BE2C (cell line): ENCODE results near the gene TCF19.

ENCODE experiments used
- DNase-seq: peaks from one replicate; pipeline ENCODE4 v3.0.0-alpha.2; 2020
- H3K27me3 ChIP-seq: fragments of 250-450 bp; sonication (Bioruptor Pico); 2 replicates; pipeline ENCODE4 v1.5.1; 2020; ENCODE audit warnings: mild to moderate bottlenecking
- H3K36me3 ChIP-seq: fragments of 250-450 bp; sonication (Bioruptor Pico); 2 replicates; pipeline ENCODE4 v1.5.1; 2020; ENCODE audit warnings: mild to moderate bottlenecking
- H3K4me1 ChIP-seq: fragments of 250-450 bp; sonication (Bioruptor Pico); 2 replicates; pipeline ENCODE4 v1.5.1; 2020
- H3K4me3 ChIP-seq: 2 replicates; pipeline ENCODE4 v1.5.1; 2011; ENCODE audit warnings: low read depth, low read length
- H3K9me3 ChIP-seq: fragments of 250-450 bp; sonication (Bioruptor Pico); 2 replicates; pipeline ENCODE4 v1.5.1; 2020
- TF ChIP-seq, protein P1 (sequence below): IDR thresholded peaks from 2 replicates; pipeline ENCODE4 v1.5.1; 2012; ENCODE audit warnings: mild to moderate bottlenecking, low read depth, low read length

TCF19 gene

DNA sequence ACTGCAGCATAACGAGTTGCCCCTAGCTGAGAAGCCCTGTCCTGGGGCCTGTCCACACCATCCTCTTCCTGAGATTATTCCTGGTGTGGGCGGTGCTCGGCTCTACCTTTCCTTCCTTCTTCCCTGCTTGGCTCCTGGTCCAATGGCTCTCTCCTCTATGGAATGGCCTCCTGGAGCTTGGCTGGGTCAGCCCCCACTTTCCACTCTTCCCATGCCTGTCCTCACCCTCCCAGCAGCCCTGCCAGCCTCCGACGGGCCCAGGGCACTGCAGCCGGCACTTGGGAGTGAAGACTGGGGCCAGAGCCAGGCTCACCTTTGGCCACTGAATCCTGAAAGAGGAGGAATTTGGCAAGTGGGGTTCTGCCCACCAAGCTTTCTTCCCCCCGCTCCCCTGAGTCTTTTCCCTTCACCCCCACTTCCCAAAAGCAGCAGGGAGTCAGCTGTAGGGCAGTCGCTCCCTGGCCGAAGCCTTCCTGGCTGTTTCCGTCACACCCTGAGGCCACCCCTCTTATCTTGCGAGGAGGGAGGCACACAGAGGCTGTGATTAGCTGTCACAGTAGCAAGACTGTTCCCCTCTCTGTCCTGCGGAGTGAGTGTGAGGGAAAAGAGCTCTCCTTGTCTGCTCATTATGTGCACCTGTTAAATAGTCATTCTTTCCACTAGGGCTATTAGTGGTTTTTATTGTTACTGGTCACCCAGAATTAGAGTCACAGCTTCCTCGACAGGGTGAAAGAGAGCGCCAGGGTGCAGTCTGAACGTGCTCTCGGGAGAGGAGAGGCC, 31.8 kb upstream of the TCF19 start:
- no peaks in the 10 kb centered on the region; the same call in 1 of the 2 replicates for H3K4me1 ChIP-seq
- no peak overlapping the region for H3K4me3 ChIP-seq
- DNase-seq, result no peak
- no peaks in the 10 kb centered on the region for H3K36me3 ChIP-seq
- no peaks in the 10 kb centered on the region for H3K9me3 ChIP-seq
- TF ChIP-seq, protein P1, sequence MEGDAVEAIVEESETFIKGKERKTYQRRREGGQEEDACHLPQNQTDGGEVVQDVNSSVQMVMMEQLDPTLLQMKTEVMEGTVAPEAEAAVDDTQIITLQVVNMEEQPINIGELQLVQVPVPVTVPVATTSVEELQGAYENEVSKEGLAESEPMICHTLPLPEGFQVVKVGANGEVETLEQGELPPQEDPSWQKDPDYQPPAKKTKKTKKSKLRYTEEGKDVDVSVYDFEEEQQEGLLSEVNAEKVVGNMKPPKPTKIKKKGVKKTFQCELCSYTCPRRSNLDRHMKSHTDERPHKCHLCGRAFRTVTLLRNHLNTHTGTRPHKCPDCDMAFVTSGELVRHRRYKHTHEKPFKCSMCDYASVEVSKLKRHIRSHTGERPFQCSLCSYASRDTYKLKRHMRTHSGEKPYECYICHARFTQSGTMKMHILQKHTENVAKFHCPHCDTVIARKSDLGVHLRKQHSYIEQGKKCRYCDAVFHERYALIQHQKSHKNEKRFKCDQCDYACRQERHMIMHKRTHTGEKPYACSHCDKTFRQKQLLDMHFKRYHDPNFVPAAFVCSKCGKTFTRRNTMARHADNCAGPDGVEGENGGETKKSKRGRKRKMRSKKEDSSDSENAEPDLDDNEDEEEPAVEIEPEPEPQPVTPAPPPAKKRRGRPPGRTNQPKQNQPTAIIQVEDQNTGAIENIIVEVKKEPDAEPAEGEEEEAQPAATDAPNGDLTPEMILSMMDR, result no peak
- 0 out of 2 replicates have a peak, but pooled peaks cover 5% of the 10 kb centered on the region for H3K27me3 ChIP-seq

DNA sequence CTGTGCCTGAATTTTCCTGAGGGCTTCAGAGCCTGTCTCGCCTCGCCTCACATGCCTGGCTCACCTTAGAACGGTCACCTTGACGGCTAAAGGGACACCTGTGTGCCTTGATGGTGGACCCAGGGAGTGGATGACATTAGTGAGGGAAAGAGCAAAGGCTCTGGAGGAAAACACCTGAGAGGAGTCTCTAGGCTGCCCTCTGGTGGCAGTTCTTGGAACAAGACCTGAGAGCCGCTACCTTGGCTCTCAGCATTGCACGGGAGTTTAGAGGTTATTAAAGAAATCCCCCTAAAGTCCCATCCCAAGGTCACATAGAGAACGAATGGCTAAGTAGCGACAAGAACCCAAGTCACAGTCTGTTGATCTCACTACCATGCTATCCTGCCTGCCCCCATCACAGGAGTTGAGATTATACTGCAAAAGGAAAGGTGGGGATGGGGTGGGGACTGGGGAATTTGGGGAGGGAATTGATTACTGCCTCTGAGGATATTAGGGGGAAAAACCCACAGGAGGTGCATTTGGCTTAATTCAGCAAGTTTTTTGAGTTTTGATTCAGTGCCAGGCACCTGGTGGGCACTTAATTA, 30.2 kb upstream of the TCF19 start:
- no peak overlapping the region for H3K4me3 ChIP-seq
- H3K27me3 ChIP-seq, result 0 out of 2 replicates have a peak, but pooled peaks cover 5% of the 10 kb centered on the region
- no peaks in the 10 kb centered on the region for H3K36me3 ChIP-seq
- H3K9me3 ChIP-seq, result no peaks in the 10 kb centered on the region
- H3K4me1 ChIP-seq, result no peaks in the 10 kb centered on the region; the same call in 1 of the 2 replicates
- TF ChIP-seq, protein P1, result peak; percentile 89
- DNase-seq, result peak; percentile 68

DNA sequence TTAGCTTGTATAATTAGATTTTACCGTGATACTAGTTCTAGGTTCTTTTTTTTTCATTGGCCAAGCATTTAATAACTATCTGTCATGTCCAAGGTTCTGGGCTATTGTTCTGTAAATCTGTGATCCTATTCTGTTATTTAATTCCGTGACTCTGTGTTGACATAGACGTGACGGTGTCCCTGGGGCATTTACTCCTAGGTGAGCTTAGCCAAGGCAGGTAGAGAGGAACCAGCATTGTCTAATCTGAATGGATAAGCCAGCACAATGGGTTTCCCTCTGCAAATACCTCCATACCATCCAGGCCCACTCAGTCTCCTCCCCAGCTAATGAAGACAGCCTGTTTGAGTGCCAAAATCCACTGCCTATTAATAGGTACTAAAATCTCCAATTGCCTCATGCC, 29.3 kb upstream of the TCF19 start:
- H3K27me3 ChIP-seq, result 0 out of 2 replicates have a peak, but pooled peaks cover 5% of the 10 kb centered on the region
- H3K9me3 ChIP-seq, result no peaks in the 10 kb centered on the region
- DNase-seq, result no peak
- TF ChIP-seq, protein P1, result no peak
- no peaks in the 10 kb centered on the region for H3K36me3 ChIP-seq
- no peak overlapping the region for H3K4me3 ChIP-seq
- no peaks in the 10 kb centered on the region; the same call in 1 of the 2 replicates for H3K4me1 ChIP-seq

DNA sequence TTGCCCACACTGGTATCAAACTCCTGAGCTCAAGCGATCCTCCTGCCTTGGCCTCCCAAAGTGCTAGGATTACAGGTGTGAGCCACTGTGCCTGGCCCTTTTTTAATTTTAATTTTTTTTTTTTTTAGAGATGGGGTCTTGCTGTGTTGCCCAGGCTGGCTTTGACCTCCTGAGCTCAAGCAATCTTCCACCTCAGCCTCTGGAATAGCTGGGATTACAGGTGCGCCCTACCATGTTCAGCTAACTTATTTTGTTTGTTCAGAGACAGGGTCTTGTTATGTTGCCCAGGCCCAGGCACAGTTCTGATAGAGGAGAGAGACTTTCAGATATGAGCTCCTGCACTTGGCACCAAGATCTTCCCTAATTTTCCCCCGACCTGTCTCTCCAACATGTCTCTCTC, 27.6 kb upstream of the TCF19 start:
- TF ChIP-seq, protein P1, result no peak
- DNase-seq, result no peak
- Histone ChIP-seq H3K4me3 (no peak overlapping the region), H3K4me1 (no peaks in the 10 kb centered on the region; the same call in 1 of the 2 replicates), H3K9me3 (no peaks in the 10 kb centered on the region), H3K27me3 (0 out of 2 replicates have a peak, but pooled peaks cover 5% of the 10 kb centered on the region), H3K36me3 (no peaks in the 10 kb centered on the region)

DNA sequence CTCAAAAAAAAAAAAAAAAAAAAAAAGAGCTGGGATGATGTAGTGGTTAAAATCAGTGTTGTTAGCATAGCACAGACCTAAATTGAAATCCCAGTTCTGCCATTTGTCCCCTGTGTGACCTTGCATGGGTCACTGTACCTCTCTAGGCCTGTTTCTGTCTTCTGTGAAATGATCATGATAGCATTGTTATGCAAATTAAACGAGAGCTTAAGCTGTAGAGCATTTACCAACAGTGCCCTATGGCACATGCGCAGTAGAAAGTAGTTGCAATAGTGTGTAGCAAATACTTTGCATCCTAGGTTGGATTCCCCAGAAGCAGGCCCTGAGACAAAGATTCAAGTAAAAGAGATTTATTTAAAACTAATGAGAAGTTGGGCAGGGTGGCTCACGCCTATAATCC, 26.8 kb upstream of the TCF19 start:
- H3K27me3 ChIP-seq, result 0 out of 2 replicates have a peak, but pooled peaks cover 5% of the 10 kb centered on the region
- TF ChIP-seq, protein P1, result no peak
- H3K4me1 ChIP-seq, result no peaks in the 10 kb centered on the region; the same call in 1 of the 2 replicates
- H3K4me3 ChIP-seq, result no peak overlapping the region
- H3K36me3 ChIP-seq, result no peaks in the 10 kb centered on the region
- DNase-seq, result no peak
- H3K9me3 ChIP-seq, result no peaks in the 10 kb centered on the region

DNA sequence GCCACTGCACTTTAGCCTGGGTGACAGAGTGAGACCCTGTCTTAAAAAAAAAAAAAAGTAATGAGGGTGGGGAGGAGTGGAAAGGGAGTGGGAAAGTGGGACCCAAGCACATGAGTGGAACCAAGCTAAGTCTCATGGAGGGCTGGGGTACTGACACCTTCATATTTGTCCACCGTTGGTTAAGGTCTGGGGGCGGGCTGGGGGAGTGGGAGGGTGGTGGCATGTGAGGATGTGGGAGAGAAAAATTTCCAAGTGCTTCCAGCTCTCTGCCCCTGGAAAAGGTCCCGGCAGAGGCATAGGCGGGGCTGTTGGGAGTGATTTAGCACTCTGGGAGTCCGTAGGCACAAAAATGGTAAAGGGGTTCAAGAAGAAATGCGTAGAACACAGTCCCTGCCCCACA, 25.6 kb upstream of the TCF19 start:
- no peak overlapping the region for H3K4me3 ChIP-seq
- DNase-seq, result no peak
- 0 out of 2 replicates have a peak, but pooled peaks cover 2% of the 10 kb centered on the region for H3K27me3 ChIP-seq
- TF ChIP-seq, protein P1, result no peak
- H3K9me3 ChIP-seq, result no peaks in the 10 kb centered on the region
- H3K36me3 ChIP-seq, result no peaks in the 10 kb centered on the region
- no peaks in the 10 kb centered on the region; the same call in 1 of the 2 replicates for H3K4me1 ChIP-seq
